Upper lobe of left lung (tissue), 6 donors: ENCODE measurements around the gene MYO18B. TPM values are rescaled to one million over a fixed set of nuclear protein-coding genes. Genes with fewer than 3 reads are reported as not detected.

Experiments
- ATAC-seq, 2 donors: fragments of 200-7000 bp; cut with Tn5 transposase; one replicate each; pipeline ENCODE4 v1.9.1; 2022; ENCODE audit warnings: mild to moderate bottlenecking in 2 of 2, moderate library complexity in 2 of 2; ENCODE audit not compliant: low FRiP score in 2 of 2
- DNase-seq, 2 donors: peaks; one replicate each; pipeline ENCODE4 v3.0.0-alpha.2; 2019 to 2020
- H3K27ac ChIP-seq, 4 donors: fragments of 200-600 bp; sonication (generic); one replicate each; pipeline ENCODE4 v1.5.1; 2016 to 2019
- H3K27me3 ChIP-seq, 4 donors: fragments of 200-600 bp; sonication (generic); one replicate each; pipeline ENCODE4 v1.5.1; 2017 to 2019
- H3K36me3 ChIP-seq, 4 donors: fragments of 200-600 bp; sonication (generic); one replicate each; pipeline ENCODE4 v1.5.1; 2016 to 2019
- H3K4me1 ChIP-seq, 4 donors: fragments of 200-600 bp; sonication (generic); one replicate each; pipeline ENCODE4 v1.5.1; 2018 to 2019
- H3K4me3 ChIP-seq, 4 donors: fragments of 200-600 bp; sonication (generic); one replicate each; pipeline ENCODE4 v1.5.1; 2017 to 2019; ENCODE audit warnings: mild to moderate bottlenecking in 2 of 4, moderate library complexity in 1 of 4
- H3K9me3 ChIP-seq, 4 donors: fragments of 200-600 bp; sonication (generic); one replicate each; pipeline ENCODE4 v1.5.1; 2018 to 2019
- CTCF ChIP-seq, 6 experiments: fragments of 450-650 bp in 4 of 6; fragments of 200-600 bp in 2 of 6; sonication (generic) in 2 of 6; IDR thresholded peaks; one replicate each; pipeline ENCODE4 v1.5.1; 2016 to 2019; ENCODE audit warnings: antibody characterized with exemption in 6 of 6
- EP300 ChIP-seq, 4 donors: sonication (generic); formaldehyde crosslinking; IDR thresholded peaks; one replicate each; pipeline ENCODE4 v1.5.1; 2017; ENCODE audit warnings: antibody characterized with exemption in 4 of 4, control low read depth in 2 of 4
- POLR2A ChIP-seq, 4 donors: fragments of 450-650 bp; IDR thresholded peaks; one replicate each; pipeline ENCODE4 v1.5.1; 2016 to 2017; ENCODE audit warnings: antibody characterized with exemption in 4 of 4, mild to moderate bottlenecking in 2 of 4
- POLR2AphosphoS5 ChIP-seq, 2 donors: sonication (generic); formaldehyde crosslinking; IDR thresholded peaks; one replicate each; pipeline ENCODE4 v1.5.1; 2017; ENCODE audit warnings: antibody characterized with exemption in 2 of 2
- WGBS, 2 donors: methylation state at CpG; one replicate each; pipeline ENCODE4 v1.1.5; 2017 to 2018; 5-methylcytosine and 5-hydroxymethylcytosine counted together
- total RNA-seq, 6 donors: library from RNA; depleted of rRNA in 4 of 6; stranded (reverse); fragments of >200 nt in 4 of 6; gene quantifications; one replicate each; pipeline versions ENCODE4 v1.1.0 to v1.2.1, GENCODE V29; 2016 to 2021
- donor health status: DM: no; HTN: no; CAD: no; lungs with moderate emphysema.
- donor health status: DM: no; HTN: yes; CAD: no; lungs with severe emphysema.

MYO18B gene
- total RNA-seq, 6 donors from 2014 or later: 0.09 to 1.3 (median 0.17) TPM; not detected in 3

- no peak overlapping the region for H3K27ac ChIP-seq
- no peaks in the 10 kb centered on the region for H3K27me3 ChIP-seq
- H3K9me3 ChIP-seq: no peaks in the 10 kb centered on the region
- H3K4me1 ChIP-seq: no peaks in the 10 kb centered on the region
- H3K4me3 ChIP-seq: no peak overlapping the region
- no peak for TF ChIP-seq POLR2A (IDR thresholded peaks at IDR 0.05)
- TF ChIP-seq POLR2AphosphoS5 (IDR thresholded peaks at IDR 0.05): no peak
- no peak for TF ChIP-seq EP300 (IDR thresholded peaks at IDR 0.05)
- no peak for TF ChIP-seq CTCF (IDR thresholded peaks at IDR 0.05)
- DNase-seq (no peak), ATAC-seq (no peak)
- H3K36me3 ChIP-seq: no peaks in the 10 kb centered on the region
- WGBS, 2 donors: 74 to 79% methylated on average over 9 of the region's 9 CpGs
These were observed 95.4 kb downstream of the MYO18B start for GRCh38 chr22:25837288-25837900.

GRCh38 chr22:25838960-25839741 is 97.2 kb downstream of the MYO18B start:
- TF ChIP-seq CTCF (IDR thresholded peaks at IDR 0.05) (no peak), EP300 (IDR thresholded peaks at IDR 0.05) (no peak), POLR2AphosphoS5 (IDR thresholded peaks at IDR 0.05) (no peak), POLR2A (IDR thresholded peaks at IDR 0.05) (no peak)
- no peak for ATAC-seq
- WGBS, 2 donors: 87 to 90% methylated on average over 7 to 12 of the region's 12 CpGs
- Histone ChIP-seq H3K36me3 (no peaks in the 10 kb centered on the region), H3K4me3 (no peak overlapping the region), H3K27me3 (no peaks in the 10 kb centered on the region), H3K27ac (no peak overlapping the region), H3K4me1 (no peaks in the 10 kb centered on the region), H3K9me3 (no peaks in the 10 kb centered on the region)
- no peak for DNase-seq

- no peaks in the 10 kb centered on the region for H3K9me3 ChIP-seq
- H3K4me3 ChIP-seq: no peak overlapping the region
- 59 to 75% methylated on average over 4 to 6 of the region's 6 CpGs for WGBS, 2 donors
- no peak overlapping the region for H3K27ac ChIP-seq
- H3K4me1 ChIP-seq: no peaks in the 10 kb centered on the region
- ATAC-seq (no peak), DNase-seq (no peak)
- H3K36me3 ChIP-seq: no peaks in the 10 kb centered on the region
- H3K27me3 ChIP-seq: no peaks in the 10 kb centered on the region
- no peak for TF ChIP-seq POLR2AphosphoS5 (IDR thresholded peaks at IDR 0.05)
- TF ChIP-seq POLR2A (IDR thresholded peaks at IDR 0.05): no peak
- TF ChIP-seq EP300 (IDR thresholded peaks at IDR 0.05): no peak
- no peak for TF ChIP-seq CTCF (IDR thresholded peaks at IDR 0.05)
These were observed 97.8 kb downstream of the MYO18B start for GRCh38 chr22:25839755-25840154.

- H3K4me3 ChIP-seq: no peak overlapping the region
- H3K9me3 ChIP-seq: no peaks in the 10 kb centered on the region
- 66 to 69% methylated on average over 5 of the region's 5 CpGs for WGBS, 2 donors
- TF ChIP-seq CTCF (IDR thresholded peaks at IDR 0.05): no peak
- no peak for TF ChIP-seq EP300 (IDR thresholded peaks at IDR 0.05)
- TF ChIP-seq POLR2AphosphoS5 (IDR thresholded peaks at IDR 0.05): no peak
- TF ChIP-seq POLR2A (IDR thresholded peaks at IDR 0.05): no peak
- H3K27me3 ChIP-seq: no peaks in the 10 kb centered on the region
- no peaks in the 10 kb centered on the region for H3K4me1 ChIP-seq
- no peak for ATAC-seq
- H3K36me3 ChIP-seq: no peaks in the 10 kb centered on the region
- DNase-seq: no peak
- H3K27ac ChIP-seq: no peak overlapping the region
These were observed 98.2 kb downstream of the MYO18B start for GRCh38 chr22:25840167-25840566.
